ENCODE measurements around the gene CAPN6.

Gene CAPN6

GRCh38 chrX:111264385-111264784 is 5.9 kb downstream of the CAPN6 start:
- no peak overlapping the region for H3K4me3 ChIP-seq (ENCODE audit: low read length, poor library complexity, severe bottlenecking)
- H3K79me2 ChIP-seq (ENCODE audit: insufficient read depth, low read length): no peaks in the 10 kb centered on the region
- no peaks in the 10 kb centered on the region for H3K27me3 ChIP-seq (ENCODE audit: insufficient read depth, low read length, poor library complexity, severe bottlenecking)
- H3K4me1 ChIP-seq (ENCODE audit: insufficient read depth, low read length, poor library complexity, severe bottlenecking): no peaks in the 10 kb centered on the region
- H4K20me1 ChIP-seq (ENCODE audit: insufficient read depth, low read length, poor library complexity, severe bottlenecking): no peaks in the 10 kb centered on the region
- no peak overlapping the region for H3K9ac ChIP-seq (ENCODE audit: low read depth, low read length, poor library complexity, severe bottlenecking)
- TF ChIP-seq EZH2phosphoT487 (IDR thresholded peaks at IDR 0.05; ENCODE audit: borderline replicate concordance): no peak
- no peak for TF ChIP-seq CTCF (conservative IDR thresholded peaks at IDR 0.05; ENCODE audit: low read length)
- H3K36me3 ChIP-seq (ENCODE audit: insufficient read depth, low read length): no peaks in the 10 kb centered on the region
- H3F3A ChIP-seq (ENCODE audit: low read depth): no peaks in the 10 kb centered on the region
- no peaks in the 10 kb centered on the region for H3K9me2 ChIP-seq (replicated peaks; ENCODE audit: low read depth, low read length)
- no peak overlapping the region for H3K4me2 ChIP-seq (ENCODE audit: low read depth, low read length, poor library complexity, severe bottlenecking)
- H2AFZ ChIP-seq (ENCODE audit: low read length): no peak overlapping the region
- no peaks in the 10 kb centered on the region for H3K9me3 ChIP-seq (ENCODE audit: insufficient read depth, low read depth, low read length)

- Histone ChIP-seq H3K79me2 (ENCODE audit: insufficient read depth, low read length) (no peaks in the 10 kb centered on the region), H3K9me3 (ENCODE audit: insufficient read depth, low read depth, low read length) (no peaks in the 10 kb centered on the region), H3K4me3 (ENCODE audit: low read length, poor library complexity, severe bottlenecking) (no peak overlapping the region), H3F3A (ENCODE audit: low read depth) (no peaks in the 10 kb centered on the region), H3K27me3 (ENCODE audit: insufficient read depth, low read length, poor library complexity, severe bottlenecking) (no peaks in the 10 kb centered on the region), H3K4me2 (ENCODE audit: low read depth, low read length, poor library complexity, severe bottlenecking) (no peak overlapping the region), H3K9ac (ENCODE audit: low read depth, low read length, poor library complexity, severe bottlenecking) (no peak overlapping the region), H2AFZ (ENCODE audit: low read length) (no peak overlapping the region), H3K9me2 (replicated peaks; ENCODE audit: low read depth, low read length) (no peaks in the 10 kb centered on the region), H3K4me1 (ENCODE audit: insufficient read depth, low read length, poor library complexity, severe bottlenecking) (no peaks in the 10 kb centered on the region), H4K20me1 (ENCODE audit: insufficient read depth, low read length, poor library complexity, severe bottlenecking) (no peaks in the 10 kb centered on the region), H3K36me3 (ENCODE audit: insufficient read depth, low read length) (no peaks in the 10 kb centered on the region)
- TF ChIP-seq EZH2phosphoT487 (IDR thresholded peaks at IDR 0.05; ENCODE audit: borderline replicate concordance): no peak
- no peak for TF ChIP-seq CTCF (conservative IDR thresholded peaks at IDR 0.05; ENCODE audit: low read length)
Measured at GRCh38 chrX:111262086-111262485, 8.2 kb downstream of the CAPN6 start.

GRCh38 chrX:111260451-111260850 is 9.8 kb downstream of the CAPN6 start:
- H3K36me3 ChIP-seq (ENCODE audit: insufficient read depth, low read length): no peaks in the 10 kb centered on the region
- H4K20me1 ChIP-seq (ENCODE audit: insufficient read depth, low read length, poor library complexity, severe bottlenecking): no peaks in the 10 kb centered on the region
- H3K4me1 ChIP-seq (ENCODE audit: insufficient read depth, low read length, poor library complexity, severe bottlenecking): no peaks in the 10 kb centered on the region
- H3K79me2 ChIP-seq (ENCODE audit: insufficient read depth, low read length): no peaks in the 10 kb centered on the region
- H3K27me3 ChIP-seq (ENCODE audit: insufficient read depth, low read length, poor library complexity, severe bottlenecking): no peaks in the 10 kb centered on the region
- no peak overlapping the region for H3K4me2 ChIP-seq (ENCODE audit: low read depth, low read length, poor library complexity, severe bottlenecking)
- no peak overlapping the region for H2AFZ ChIP-seq (ENCODE audit: low read length)
- H3K9me3 ChIP-seq (ENCODE audit: insufficient read depth, low read depth, low read length): no peaks in the 10 kb centered on the region
- no peak overlapping the region for H3K9ac ChIP-seq (ENCODE audit: low read depth, low read length, poor library complexity, severe bottlenecking)
- no peak for TF ChIP-seq EZH2phosphoT487 (IDR thresholded peaks at IDR 0.05; ENCODE audit: borderline replicate concordance)
- no peak for TF ChIP-seq CTCF (conservative IDR thresholded peaks at IDR 0.05; ENCODE audit: low read length)
- H3F3A ChIP-seq (ENCODE audit: low read depth): no peaks in the 10 kb centered on the region
- no peak overlapping the region for H3K4me3 ChIP-seq (ENCODE audit: low read length, poor library complexity, severe bottlenecking)
- no peaks in the 10 kb centered on the region for H3K9me2 ChIP-seq (replicated peaks; ENCODE audit: low read depth, low read length)
